ENCODE results near the gene ASPA.

DNA sequence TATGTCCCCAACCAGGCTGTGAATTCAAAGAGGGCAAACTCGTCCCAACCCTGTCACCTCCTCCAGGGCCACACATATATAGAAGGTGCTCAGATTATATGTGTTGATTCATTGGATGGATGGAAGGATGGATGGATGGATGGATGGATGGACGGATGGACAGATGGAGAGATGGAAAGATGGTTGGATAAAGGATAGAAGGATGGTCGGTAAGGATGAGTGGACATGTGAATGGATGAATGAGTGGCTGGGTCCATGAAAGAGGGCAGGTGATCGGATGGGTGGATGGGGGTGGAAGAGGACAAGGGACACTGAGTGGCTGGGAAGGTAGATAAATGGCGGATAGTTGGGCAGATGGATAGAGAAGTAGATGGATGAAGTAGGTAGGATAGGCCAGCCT is 51.7 kb downstream of the ASPA start:
- no peak for TF ChIP-seq EZH2 (IDR thresholded peaks at IDR 0.05; ENCODE audit: borderline replicate concordance, low read depth, low read length, poor library complexity, severe bottlenecking)
- TF ChIP-seq, protein P1, sequence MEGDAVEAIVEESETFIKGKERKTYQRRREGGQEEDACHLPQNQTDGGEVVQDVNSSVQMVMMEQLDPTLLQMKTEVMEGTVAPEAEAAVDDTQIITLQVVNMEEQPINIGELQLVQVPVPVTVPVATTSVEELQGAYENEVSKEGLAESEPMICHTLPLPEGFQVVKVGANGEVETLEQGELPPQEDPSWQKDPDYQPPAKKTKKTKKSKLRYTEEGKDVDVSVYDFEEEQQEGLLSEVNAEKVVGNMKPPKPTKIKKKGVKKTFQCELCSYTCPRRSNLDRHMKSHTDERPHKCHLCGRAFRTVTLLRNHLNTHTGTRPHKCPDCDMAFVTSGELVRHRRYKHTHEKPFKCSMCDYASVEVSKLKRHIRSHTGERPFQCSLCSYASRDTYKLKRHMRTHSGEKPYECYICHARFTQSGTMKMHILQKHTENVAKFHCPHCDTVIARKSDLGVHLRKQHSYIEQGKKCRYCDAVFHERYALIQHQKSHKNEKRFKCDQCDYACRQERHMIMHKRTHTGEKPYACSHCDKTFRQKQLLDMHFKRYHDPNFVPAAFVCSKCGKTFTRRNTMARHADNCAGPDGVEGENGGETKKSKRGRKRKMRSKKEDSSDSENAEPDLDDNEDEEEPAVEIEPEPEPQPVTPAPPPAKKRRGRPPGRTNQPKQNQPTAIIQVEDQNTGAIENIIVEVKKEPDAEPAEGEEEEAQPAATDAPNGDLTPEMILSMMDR (conservative IDR thresholded peaks at IDR 0.05; ENCODE audit: low read depth, low read length): no peak

Measured in A673 (cell line).